Gastrocnemius medialis (tissue), 4 donors: ENCODE measurements around the gene CRHR1. TPM values are rescaled to one million over a fixed set of nuclear protein-coding genes. Genes with fewer than 3 reads are reported as not detected.

Experiments
- ATAC-seq, 2 donors: fragments of 150-250 bp; one replicate each; pipeline ENCODE4 v1.9.1; 2016
- DNase-seq, 2 donors: peaks; one replicate each; pipeline ENCODE4 v3.0.0-alpha.2; 2019
- H3K27ac ChIP-seq, 4 donors: fragments of 200-600 bp; sonication (generic); 1 replicate in 1 of 4; 2 replicates in 3 of 4; pipeline ENCODE4 v1.5.1; 2016 to 2018; ENCODE audit warnings: mild to moderate bottlenecking in 2 of 4, moderate library complexity in 1 of 4
- H3K27me3 ChIP-seq, 3 donors: fragments of 200-600 bp; sonication (generic) in 2 of 3; 1 replicate in 1 of 3; 2 replicates in 2 of 3; pipeline versions ENCODE4 v1.5.1 to v1.6.0; 2016 to 2019; ENCODE audit warnings: mild to moderate bottlenecking in 1 of 3, moderate library complexity in 1 of 3
- H3K36me3 ChIP-seq, 2 donors: fragments of 200-600 bp; sonication (generic) in 1 of 2; one replicate each; pipeline ENCODE4 v1.5.1; 2017 to 2018
- H3K4me1 ChIP-seq, 2 donors: fragments of 200-600 bp; sonication (generic) in 1 of 2; one replicate each; pipeline ENCODE4 v1.5.1; 2016 to 2017; ENCODE audit warnings: mild to moderate bottlenecking in 2 of 2
- H3K4me3 ChIP-seq, 4 donors: fragments of 200-600 bp; sonication (generic) in 3 of 4; 1 replicate in 1 of 4; 2 replicates in 3 of 4; pipeline ENCODE4 v1.5.1; 2016 to 2019; ENCODE audit warnings: mild to moderate bottlenecking in 2 of 4
- H3K9me3 ChIP-seq, 3 donors: fragments of 200-600 bp; sonication (generic) in 2 of 3; 1 replicate in 1 of 3; 2 replicates in 2 of 3; pipeline ENCODE4 v1.5.1; 2016 to 2019
- CTCF ChIP-seq, 5 experiments: fragments of 450-650 bp in 3 of 5; fragments of 200-600 bp in 2 of 5; sonication (generic) in 2 of 5; IDR thresholded peaks in 4 of 5; conservative IDR thresholded peaks in 1 of 5; 1 replicate in 4 of 5; 2 replicates in 1 of 5; pipeline ENCODE4 v1.5.1; 2016 to 2019; ENCODE audit warnings: antibody characterized with exemption in 5 of 5, mild to moderate bottlenecking in 3 of 5, moderate library complexity in 3 of 5
- POLR2A ChIP-seq, 2 donors: fragments of 450-650 bp; IDR thresholded peaks; one replicate each; pipeline ENCODE4 v1.6.1; 2017; ENCODE audit warnings: antibody characterized with exemption in 2 of 2, mild to moderate bottlenecking in 2 of 2, moderate library complexity in 2 of 2
- in situ Hi-C, 4 donors: fragments of 200-750 bp; cut with MboI; loops; one replicate each; pipeline versions ENCODE4 v1.15.0 to v1.8.0; 2017; ENCODE audit warnings: low sequenced_read_pairs in 4 of 4
- intact Hi-C: fragments of 100-400 bp; cut with DNase I; formaldehyde crosslinking; loops from one replicate; pipeline ENCODE4 v1.15.1; 2023; ENCODE audit warnings: low total_unique reads
- total RNA-seq, 4 donors: library from RNA; depleted of rRNA; stranded (reverse); fragments of >200 nt; gene quantifications; one replicate each; pipeline versions ENCODE4 v1.1.0 to v1.2.3, GENCODE V29; 2016

CRHR1 gene
- total RNA-seq, 4 donors from 2014 or later: not detected

GRCh38 chr17:45756266-45756991, 27.7 kb upstream of the CRHR1 start:
- H3K4me3 ChIP-seq: no peak overlapping the region
- DNase-seq: no peak
- TF ChIP-seq CTCF (IDR thresholded peaks at IDR 0.05 in 4 of 5, conservative IDR thresholded peaks at IDR 0.05 in 1 of 5) (no peak), POLR2A (IDR thresholded peaks at IDR 0.05) (no peak)
- no peaks in the 10 kb centered on the region for H3K4me1 ChIP-seq
- no peaks in the 10 kb centered on the region for H3K9me3 ChIP-seq
- intact Hi-C loops: no loop called here
- no peaks in the 10 kb centered on the region for H3K36me3 ChIP-seq
- in situ Hi-C loops: no loop called here
- H3K27ac ChIP-seq: no peak overlapping the region
- H3K27me3 ChIP-seq: peaks cover 7 to 30% (median 10%) of the 10 kb centered on the region in 3 donors
- ATAC-seq: no peak

- H3K27me3 ChIP-seq: peaks cover 7 to 30% (median 10%) of the 10 kb centered on the region in 3 donors
Measured at GRCh38 chr17:45757431-45758218, 26.5 kb upstream of the CRHR1 start.

GRCh38 chr17:45758544-45758943, 25.6 kb upstream of the CRHR1 start:
- Histone ChIP-seq H3K27ac (no peak overlapping the region), H3K36me3 (no peaks in the 10 kb centered on the region), H3K4me3 (no peak overlapping the region), H3K27me3 (peaks cover 7 to 29% (median 9%) of the 10 kb centered on the region in 3 donors), H3K9me3 (no peaks in the 10 kb centered on the region), H3K4me1 (no peaks in the 10 kb centered on the region)
- in situ Hi-C loops (no loop called here), intact Hi-C loops (no loop called here)
- ATAC-seq: no peak
- TF ChIP-seq POLR2A (IDR thresholded peaks at IDR 0.05) (no peak), CTCF (IDR thresholded peaks at IDR 0.05 in 4 of 5, conservative IDR thresholded peaks at IDR 0.05 in 1 of 5) (no peak)
- DNase-seq: no peak

More at GRCh38 chr17:45757431-45758218, 26.5 kb upstream of the CRHR1 start:
- Histone ChIP-seq H3K4me3 (no peak overlapping the region), H3K9me3 (no peaks in the 10 kb centered on the region), H3K27ac (no peak overlapping the region), H3K36me3 (no peaks in the 10 kb centered on the region), H3K4me1 (no peaks in the 10 kb centered on the region)
- no peak for ATAC-seq
- TF ChIP-seq CTCF (IDR thresholded peaks at IDR 0.05 in 4 of 5, conservative IDR thresholded peaks at IDR 0.05 in 1 of 5): no peak
- no peak for TF ChIP-seq POLR2A (IDR thresholded peaks at IDR 0.05)
- intact Hi-C loops (no loop called here), in situ Hi-C loops (no loop called here)
- DNase-seq: no peak

GRCh38 chr17:45759761-45760160, 24.4 kb upstream of the CRHR1 start:
- Histone ChIP-seq H3K4me1 (no peaks in the 10 kb centered on the region), H3K9me3 (no peaks in the 10 kb centered on the region), H3K27ac (no peak overlapping the region), H3K27me3 (peaks cover 3 to 21% (median 7%) of the 10 kb centered on the region in 3 donors), H3K4me3 (no peak overlapping the region), H3K36me3 (no peaks in the 10 kb centered on the region)
- no peak for TF ChIP-seq POLR2A (IDR thresholded peaks at IDR 0.05)
- TF ChIP-seq CTCF (IDR thresholded peaks at IDR 0.05 in 4 of 5, conservative IDR thresholded peaks at IDR 0.05 in 1 of 5): no peak
- ATAC-seq (no peak), DNase-seq (no peak)
- intact Hi-C loops (no loop called here), in situ Hi-C loops (no loop called here)
